Measurements from ENCODE around the gene RNF123.

GRCh38 chr3:49763981-49764380 lies 74.6 kb downstream of the RNF123 start:
- no peak for TF ChIP-seq CTCF (IDR thresholded peaks at IDR 0.05)
- no peak for TF ChIP-seq SMC3 (IDR thresholded peaks at IDR 0.05; ENCODE audit: low read depth, low read length)
- no peak for TF ChIP-seq EZH2phosphoT487 (IDR thresholded peaks at IDR 0.05; ENCODE audit: borderline replicate concordance, low read depth)
- no peak for TF ChIP-seq GABPA (IDR thresholded peaks at IDR 0.05; ENCODE audit: low read depth)
- no peak for TF ChIP-seq EP300 (IDR thresholded peaks at IDR 0.05; ENCODE audit: borderline replicate concordance in 1 of 2, low read depth in 1 of 2, low read length in 1 of 2)

Measured in SK-N-SH (cell line).